MCF 10A (cell line): Measurements from ENCODE around the gene GRM7. TPM values are rescaled to one million over a fixed set of nuclear protein-coding genes. Genes with fewer than 3 reads are reported as not detected.

Experiments
- BruUV-seq: library from RNA; stranded (reverse); fragments of 400-500 nt; replicated peaks from 2 replicates; lab custom pipeline; 2021; lab: Mats Ljungman, UMichigan
- CTCF ChIA-PET: fragments of 300-600 bp; sonication (Branson Sonifier 250); formaldehyde crosslinking; extraction: SDS; loops from one replicate; lab custom pipeline; 2021; ENCODE audit warnings: antibody characterized with exemption, inconsistent platforms; lab: Yijun Ruan, JAX
- POLR2A ChIA-PET: fragments of 300-600, 350-650 bp; sonication (Branson Sonifier 250); formaldehyde crosslinking; extraction: SDS; loops from one replicate; lab custom pipeline; 2020; ENCODE audit warnings: antibody characterized with exemption, inconsistent platforms; lab: Yijun Ruan, JAX
- DNase-seq: peaks from one replicate; pipeline ENCODE4 v3.0.0-alpha.2; 2018; ENCODE audit not compliant: unreplicated experiment
- H3K27ac Mint-ChIP-seq: one replicate; pipeline ENCODE4 v1.8.0; 2022; ENCODE audit warnings: mild to moderate bottlenecking, low read depth, mixed read lengths; ENCODE audit not compliant: unreplicated experiment
- H3K27me3 Mint-ChIP-seq: one replicate; pipeline ENCODE4 v1.8.0; 2022; ENCODE audit warnings: mixed read lengths; ENCODE audit not compliant: insufficient read depth, unreplicated experiment
- H3K36me3 Mint-ChIP-seq: one replicate; pipeline ENCODE4 v1.8.0; 2022; ENCODE audit warnings: mild to moderate bottlenecking, moderate library complexity, mixed read lengths; ENCODE audit not compliant: insufficient read depth, unreplicated experiment
- H3K4me1 Mint-ChIP-seq: one replicate; pipeline ENCODE4 v1.8.0; 2022; ENCODE audit warnings: mixed read lengths; ENCODE audit not compliant: insufficient read depth, unreplicated experiment
- H3K4me3 Mint-ChIP-seq: one replicate; pipeline ENCODE4 v1.8.0; 2022; ENCODE audit warnings: mild to moderate bottlenecking, moderate library complexity, mixed read lengths; ENCODE audit not compliant: unreplicated experiment
- H3K9me3 Mint-ChIP-seq: one replicate; pipeline ENCODE4 v1.8.0; 2022; ENCODE audit warnings: mixed read lengths; ENCODE audit not compliant: unreplicated experiment
- intact Hi-C: fragments of 100-400 bp; cut with micrococcal nuclease; formaldehyde crosslinking; loops from 2 replicates; pipeline ENCODE4 v1.14.1; 2022
- total RNA-seq: library from RNA; stranded (reverse); gene quantifications from 2 replicates; pipeline ENCODE4 v1.2.3, GENCODE V29; 2022
- TF ChIP-seq, protein P1 (sequence below): fragments of 200-600 bp; IDR thresholded peaks from one replicate; pipeline ENCODE4 v1.8.0; 2022; ENCODE audit warnings: antibody characterized with exemption, mild to moderate bottlenecking; ENCODE audit not compliant: unreplicated experiment

Gene GRM7
- total RNA-seq, 1 experiment from 2014 or later: not detected

DNA sequence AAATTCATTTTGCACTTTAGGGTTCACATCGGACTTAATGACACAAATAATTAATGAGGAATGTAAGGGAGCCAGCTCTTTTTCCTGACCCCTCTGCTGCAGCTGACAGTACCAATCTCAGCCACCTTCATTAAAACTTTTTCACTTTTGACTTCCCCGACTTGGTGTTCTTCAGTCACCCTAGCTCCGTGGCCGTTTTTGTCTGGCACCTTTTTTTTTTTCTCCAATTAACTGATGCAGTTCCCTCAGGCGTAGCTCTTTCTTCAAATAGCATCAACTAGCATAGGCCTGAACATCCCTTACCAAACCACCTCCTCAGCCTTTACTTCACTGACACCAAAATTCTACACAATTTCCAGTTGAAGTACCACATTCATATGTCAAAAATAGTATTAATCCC is 350.8 kb downstream of the GRM7 start:
- H3K27ac Mint-ChIP-seq: no peak overlapping the region
- TF ChIP-seq, protein P1, sequence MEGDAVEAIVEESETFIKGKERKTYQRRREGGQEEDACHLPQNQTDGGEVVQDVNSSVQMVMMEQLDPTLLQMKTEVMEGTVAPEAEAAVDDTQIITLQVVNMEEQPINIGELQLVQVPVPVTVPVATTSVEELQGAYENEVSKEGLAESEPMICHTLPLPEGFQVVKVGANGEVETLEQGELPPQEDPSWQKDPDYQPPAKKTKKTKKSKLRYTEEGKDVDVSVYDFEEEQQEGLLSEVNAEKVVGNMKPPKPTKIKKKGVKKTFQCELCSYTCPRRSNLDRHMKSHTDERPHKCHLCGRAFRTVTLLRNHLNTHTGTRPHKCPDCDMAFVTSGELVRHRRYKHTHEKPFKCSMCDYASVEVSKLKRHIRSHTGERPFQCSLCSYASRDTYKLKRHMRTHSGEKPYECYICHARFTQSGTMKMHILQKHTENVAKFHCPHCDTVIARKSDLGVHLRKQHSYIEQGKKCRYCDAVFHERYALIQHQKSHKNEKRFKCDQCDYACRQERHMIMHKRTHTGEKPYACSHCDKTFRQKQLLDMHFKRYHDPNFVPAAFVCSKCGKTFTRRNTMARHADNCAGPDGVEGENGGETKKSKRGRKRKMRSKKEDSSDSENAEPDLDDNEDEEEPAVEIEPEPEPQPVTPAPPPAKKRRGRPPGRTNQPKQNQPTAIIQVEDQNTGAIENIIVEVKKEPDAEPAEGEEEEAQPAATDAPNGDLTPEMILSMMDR: no peak
- no peak overlapping the region for H3K4me3 Mint-ChIP-seq
- POLR2A ChIA-PET: no interaction called here
- H3K4me1 Mint-ChIP-seq: peaks cover 5% of the 10 kb centered on the region
- H3K27me3 Mint-ChIP-seq: no peaks in the 10 kb centered on the region
- BruUV-seq: no TSS peak
- CTCF ChIA-PET: interaction anchor here (0.5 to 1.1 kb wide), 3 partner anchors 10 to 1090 kb away, joined by 3 to 7 read pairs (median 5); no protein-coding TSS in a partner anchor
- H3K9me3 Mint-ChIP-seq: peaks cover 7% of the 10 kb centered on the region
- H3K36me3 Mint-ChIP-seq: no peaks in the 10 kb centered on the region
- intact Hi-C loops: no loop called here
- DNase-seq: no peak

DNA sequence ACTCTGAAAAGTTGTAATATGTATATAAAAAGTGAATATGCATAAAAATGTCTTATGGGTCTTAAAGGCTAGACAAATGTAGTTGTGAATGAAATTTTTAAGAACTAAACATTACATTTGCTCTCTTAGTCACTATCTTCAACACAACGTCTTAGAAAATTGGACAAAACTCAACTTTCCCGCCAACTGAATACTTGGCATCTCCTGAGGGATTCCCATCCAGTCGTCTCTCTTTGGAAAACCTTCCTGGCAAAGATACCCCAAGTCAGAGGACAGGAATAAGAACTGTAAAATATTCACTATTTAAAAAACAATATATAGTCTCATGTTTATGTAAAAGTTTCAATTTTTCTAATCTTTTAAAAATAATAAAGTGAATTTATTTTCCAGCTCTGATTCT is 354.8 kb downstream of the GRM7 start:
- no peak for DNase-seq
- H3K9me3 Mint-ChIP-seq: no peaks in the 10 kb centered on the region
- intact Hi-C loops: no loop called here
- ChIA-PET CTCF (no interaction called here), POLR2A (no interaction called here)
- no peaks in the 10 kb centered on the region for H3K27me3 Mint-ChIP-seq
- no peaks in the 10 kb centered on the region for H3K4me1 Mint-ChIP-seq
- H3K36me3 Mint-ChIP-seq: no peaks in the 10 kb centered on the region
- TF ChIP-seq, protein P1: no peak
- no peak overlapping the region for H3K27ac Mint-ChIP-seq
- H3K4me3 Mint-ChIP-seq: no peak overlapping the region
- no TSS peak for BruUV-seq

DNA sequence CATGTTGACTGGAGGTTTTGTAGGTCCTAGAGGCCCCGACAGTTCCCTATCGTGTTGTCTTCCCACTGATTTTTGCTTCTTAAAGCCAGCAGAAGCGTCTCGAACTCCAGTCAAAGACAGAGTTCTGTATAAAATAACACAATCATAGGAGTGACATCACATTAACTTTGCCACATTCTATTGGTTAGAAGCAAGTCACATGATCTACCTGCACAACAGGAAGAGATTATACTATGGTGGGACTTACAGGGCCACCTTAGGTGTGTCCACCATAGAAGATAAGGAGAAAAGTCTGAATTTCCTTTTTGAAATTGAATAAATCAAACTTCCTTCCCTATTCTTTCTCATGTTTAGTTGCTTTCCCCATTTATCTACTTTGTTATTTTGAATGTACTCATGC is 365.5 kb downstream of the GRM7 start:
- ChIA-PET CTCF (no interaction called here), POLR2A (no interaction called here)
- TF ChIP-seq, protein P1: no peak
- Mint-ChIP-seq H3K4me3 (no peak overlapping the region), H3K9me3 (peaks cover 11% of the 10 kb centered on the region), H3K27me3 (no peaks in the 10 kb centered on the region), H3K27ac (no peak overlapping the region), H3K36me3 (no peaks in the 10 kb centered on the region), H3K4me1 (no peaks in the 10 kb centered on the region)
- no peak for DNase-seq
- BruUV-seq: no TSS peak
- intact Hi-C loops: no loop called here

DNA sequence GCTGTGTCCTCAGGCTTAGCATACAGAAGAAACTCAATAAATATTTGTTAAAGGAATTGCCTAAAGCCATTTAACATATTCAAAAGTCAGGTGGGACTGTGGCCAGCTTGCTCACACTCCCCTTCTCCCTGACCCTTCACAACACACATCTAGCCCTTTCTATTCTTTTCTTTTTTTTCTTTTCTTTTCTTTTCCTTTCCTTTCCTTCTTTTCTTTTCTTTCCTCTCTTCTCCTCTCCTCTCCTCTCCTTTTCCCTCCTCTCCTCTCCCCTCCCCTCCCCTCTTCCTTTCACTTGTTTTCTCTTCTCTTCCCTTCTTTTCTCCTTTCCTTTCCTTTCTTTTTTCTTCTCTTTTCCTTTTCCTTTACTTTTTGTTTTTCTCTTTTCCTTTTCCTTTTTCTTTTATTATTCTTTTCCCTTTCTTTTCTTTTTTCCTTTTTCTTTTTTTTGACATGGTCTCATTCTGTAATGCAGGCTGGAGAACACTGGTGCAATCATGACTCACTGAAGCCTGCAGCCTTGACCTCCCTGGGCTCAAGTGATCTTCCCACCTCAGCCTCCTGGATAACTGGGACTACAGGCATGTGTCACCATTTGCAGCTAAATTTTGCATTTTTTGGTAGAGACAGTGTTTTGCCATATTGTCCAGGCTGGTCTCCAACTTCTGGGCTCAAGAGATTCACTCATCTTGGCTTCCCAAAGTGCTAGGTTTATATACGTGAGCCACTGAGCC is 377.8 kb downstream of the GRM7 start:
- no peaks in the 10 kb centered on the region for H3K27me3 Mint-ChIP-seq
- H3K27ac Mint-ChIP-seq: no peak overlapping the region
- no peak overlapping the region for H3K4me3 Mint-ChIP-seq
- TF ChIP-seq, protein P1: no peak
- H3K9me3 Mint-ChIP-seq: peaks cover 12% of the 10 kb centered on the region
- ChIA-PET POLR2A (no interaction called here), CTCF (no interaction called here)
- no peaks in the 10 kb centered on the region for H3K36me3 Mint-ChIP-seq
- intact Hi-C loops: no loop called here
- BruUV-seq: no TSS peak
- DNase-seq: no peak
- peaks cover 6% of the 10 kb centered on the region for H3K4me1 Mint-ChIP-seq
